A673 (cell line): ENCODE results near the gene TJAP1. TPM values are rescaled to one million over a fixed set of nuclear protein-coding genes. Genes with fewer than 3 reads are reported as not detected.

Experiments
- BruUV-seq: library from RNA; stranded (reverse); fragments of 400-500 nt; replicated peaks from 2 replicates; lab custom pipeline; 2021; lab: Mats Ljungman, UMichigan
- CTCF ChIA-PET: fragments of 300-600 bp; sonication (Branson Sonifier 250); formaldehyde crosslinking; loops from one replicate; lab custom pipeline; 2022; ENCODE audit warnings: antibody characterized with exemption; lab: Charles Lee
- POLR2A ChIA-PET: fragments of 300-600 bp; sonication (Branson Sonifier 250); formaldehyde crosslinking; loops from one replicate; lab custom pipeline; 2022; ENCODE audit warnings: antibody characterized with exemption; ENCODE audit not compliant: low non-redundant PET; lab: Charles Lee
- DNase-seq: peaks from one replicate; pipeline ENCODE4 v3.0.0-alpha.2; 2015; ENCODE audit warnings: low spot score
- H3K27ac ChIP-seq: fragments of 200-600 bp; sonication (generic); 2 replicates; pipeline ENCODE4 v1.5.1; 2016; ENCODE audit warnings: mixed run types, low read depth, mild to moderate bottlenecking, mixed read lengths, antibody characterized with exemption, low read length; ENCODE audit not compliant: poor library complexity, severe bottlenecking
- H3K27me3 ChIP-seq: fragments of 200-600 bp; sonication (generic); replicated peaks from 2 replicates; pipeline ENCODE4 v1.6.1; 2017; ENCODE audit warnings: mixed run types, low read depth, mild to moderate bottlenecking, mixed read lengths, antibody characterized with exemption, low read length; ENCODE audit not compliant: insufficient read depth, poor library complexity
- H3K36me3 ChIP-seq: fragments of 200-600 bp; sonication (generic); 2 replicates; pipeline ENCODE4 v1.6.1; 2016; ENCODE audit warnings: mixed run types, mild to moderate bottlenecking, mixed read lengths, antibody characterized with exemption, low read length; ENCODE audit not compliant: insufficient read depth, poor library complexity, severe bottlenecking
- H3K4me1 ChIP-seq: fragments of 200-600 bp; sonication (generic); 2 replicates; pipeline ENCODE4 v1.6.1; 2017; ENCODE audit warnings: mixed run types, mild to moderate bottlenecking, mixed read lengths, antibody characterized with exemption, low read length; ENCODE audit not compliant: insufficient read depth, poor library complexity, severe bottlenecking
- H3K4me3 ChIP-seq: fragments of 200-600 bp; sonication (generic); 2 replicates; pipeline ENCODE4 v1.5.1; 2016; ENCODE audit warnings: low read depth, mixed run types, mild to moderate bottlenecking, mixed read lengths, low read length; ENCODE audit not compliant: poor library complexity, severe bottlenecking
- H3K9me3 ChIP-seq: fragments of 200-600 bp; sonication (generic); 2 replicates; pipeline ENCODE4 v1.6.1; 2016; ENCODE audit warnings: mixed run types, low read depth, mild to moderate bottlenecking, mixed read lengths, antibody characterized with exemption, low read length; ENCODE audit not compliant: poor library complexity, severe bottlenecking
- CTCF ChIP-seq: fragments of 300-800, 200-600 bp; sonication (generic); conservative IDR thresholded peaks from 2 replicates; pipeline ENCODE4 v1.5.1; 2017; ENCODE audit warnings: low read depth, mild to moderate bottlenecking, antibody characterized with exemption, low read length, moderate library complexity, mixed read lengths
- EZH2 ChIP-seq: fragments of 200-600 bp; sonication (generic); IDR thresholded peaks from 2 replicates; pipeline ENCODE4 v1.6.1; 2017; ENCODE audit warnings: borderline replicate concordance, low read depth, mild to moderate bottlenecking, mixed read lengths, antibody characterized with exemption, low read length; ENCODE audit not compliant: poor library complexity, severe bottlenecking
- intact Hi-C: fragments of 100-400 bp; cut with micrococcal nuclease; formaldehyde crosslinking; loops from one replicate; pipeline ENCODE4 v1.10.0; 2022; ENCODE audit not compliant: unreplicated experiment
- total RNA-seq: library from RNA; stranded (reverse); gene quantifications from 2 replicates; pipeline ENCODE4 v1.2.3, GENCODE V29; 2021

TJAP1 gene
- total RNA-seq, 1 experiment from 2014 or later, result 46.0 TPM

GRCh38 chr6:43504756-43505593, 27.6 kb downstream of the TJAP1 start:
- intact Hi-C loops, result loop anchor here (10.0 kb wide), 1 partner anchor 240 kb away; no protein-coding TSS in a partner anchor
- H3K27ac ChIP-seq, result no peak overlapping the region
- no TSS peak for BruUV-seq
- POLR2A ChIA-PET, result no interaction called here
- peaks cover 33% of the 10 kb centered on the region for H3K36me3 ChIP-seq
- TF ChIP-seq EZH2 (no peak), CTCF (no peak)
- CTCF ChIA-PET, result no interaction called here
- no peaks in the 10 kb centered on the region for H3K4me1 ChIP-seq
- DNase-seq, result no peak
- H3K9me3 ChIP-seq, result no peaks in the 10 kb centered on the region
- no peaks in the 10 kb centered on the region for H3K27me3 ChIP-seq
- H3K4me3 ChIP-seq, result no peak overlapping the region

GRCh38 chr6:43505718-43506117, 28.3 kb downstream of the TJAP1 start:
- TF ChIP-seq CTCF (no peak), EZH2 (no peak)
- H3K27ac ChIP-seq, result no peak overlapping the region
- POLR2A ChIA-PET, result interaction anchor here (0.6 kb wide), 1 partner anchor 694 kb away, joined by 3 read pairs; no protein-coding TSS in a partner anchor
- peaks cover 27% of the 10 kb centered on the region for H3K36me3 ChIP-seq
- intact Hi-C loops, result loop anchor here (1.0 to 10.0 kb wide), 3 partner anchors 49 to 241 kb away; no protein-coding TSS in a partner anchor
- no peak for DNase-seq
- BruUV-seq, result no TSS peak
- no peaks in the 10 kb centered on the region for H3K27me3 ChIP-seq
- no peak overlapping the region for H3K4me3 ChIP-seq
- H3K9me3 ChIP-seq, result no peaks in the 10 kb centered on the region
- H3K4me1 ChIP-seq, result no peaks in the 10 kb centered on the region
- CTCF ChIA-PET, result interaction anchor here (0.5 to 1.4 kb wide), 8 partner anchors 17 to 334 kb away, joined by 3 to 10 read pairs (median 6); partner anchors contain the start of genes DLK2 and DNPH1

- CTCF ChIA-PET, result interaction anchor here (0.5 to 1.4 kb wide), 9 partner anchors 14 to 334 kb away, joined by 3 to 10 read pairs (median 5); partner anchors contain the start of genes DLK2 and DNPH1
- intact Hi-C loops, result loop anchor here (1.0 to 10.0 kb wide), 3 partner anchors 50 to 241 kb away; no protein-coding TSS in a partner anchor
- Histone ChIP-seq H3K4me1 (no peaks in the 10 kb centered on the region), H3K27me3 (no peaks in the 10 kb centered on the region), H3K27ac (no peak overlapping the region), H3K36me3 (peaks cover 27% of the 10 kb centered on the region), H3K4me3 (no peak overlapping the region), H3K9me3 (no peaks in the 10 kb centered on the region)
- BruUV-seq, result TSS peak; percentile 49
- TF ChIP-seq EZH2 (no peak), CTCF (no peak)
- POLR2A ChIA-PET, result interaction anchor here (0.6 kb wide), 1 partner anchor 695 kb away, joined by 3 read pairs; no protein-coding TSS in a partner anchor
- no peak for DNase-seq
Observed at GRCh38 chr6:43506171-43506570, 28.8 kb downstream of the TJAP1 start.
